Left hindlimb (tissue), 1 donor: ENCODE results near the gene TFPI.

Experiments
- DNase-seq: peaks from one replicate; pipeline ENCODE4 v3.0.0-alpha.2; 2018

Gene TFPI

GRCh38 chr2:187503700-187504099 is 50.5 kb downstream of the TFPI start:
- DNase-seq, result no peak

- no peak for DNase-seq
Observed at GRCh38 chr2:187502467-187502866, 51.8 kb downstream of the TFPI start.

GRCh38 chr2:187500585-187501359 is 53.5 kb downstream of the TFPI start:
- DNase-seq, result no peak

GRCh38 chr2:187499941-187500532 is 54.2 kb downstream of the TFPI start:
- peak; percentile 57 for DNase-seq

- DNase-seq, result no peak
Observed at GRCh38 chr2:187497858-187498463, 56.3 kb downstream of the TFPI start.

- no peak for DNase-seq
Observed at GRCh38 chr2:187497140-187497539, 57.1 kb downstream of the TFPI start.

- no peak for DNase-seq
Observed at GRCh38 chr2:187495324-187495723, 58.9 kb downstream of the TFPI start.

- DNase-seq, result no peak
Observed at GRCh38 chr2:187493877-187494568, 60.2 kb downstream of the TFPI start.

GRCh38 chr2:187493180-187493579 is 61.1 kb downstream of the TFPI start:
- DNase-seq, result no peak

GRCh38 chr2:187486241-187486640 is 68.0 kb downstream of the TFPI start:
- DNase-seq, result no peak

- DNase-seq, result no peak
Observed at GRCh38 chr2:187485523-187485922, 68.7 kb downstream of the TFPI start.

- DNase-seq, result no peak
Observed at GRCh38 chr2:187483537-187483936, 70.7 kb downstream of the TFPI start.

- no peak for DNase-seq
Observed at GRCh38 chr2:187482796-187483195, 71.4 kb downstream of the TFPI start.

- no peak for DNase-seq
Observed at GRCh38 chr2:187481543-187481942, 72.7 kb downstream of the TFPI start.

- DNase-seq, result no peak
Observed at GRCh38 chr2:187478719-187479118, 75.5 kb downstream of the TFPI start.

GRCh38 chr2:187477051-187477450 is 77.2 kb downstream of the TFPI start:
- DNase-seq, result no peak

- no peak for DNase-seq
Observed at GRCh38 chr2:187475499-187476248, 78.6 kb downstream of the TFPI start.

- no peak for DNase-seq
Observed at GRCh38 chr2:187470698-187471097, 83.5 kb downstream of the TFPI start.

- DNase-seq, result no peak
Observed at GRCh38 chr2:187469538-187469937, 84.7 kb downstream of the TFPI start.

GRCh38 chr2:187468262-187468661 is 86.0 kb downstream of the TFPI start:
- no peak for DNase-seq

- DNase-seq, result no peak
Observed at GRCh38 chr2:187466129-187466792, 88.0 kb downstream of the TFPI start.

- no peak for DNase-seq
Observed at GRCh38 chr2:187462839-187463238, 91.4 kb downstream of the TFPI start.
